HG02798 (cell line): ENCODE data around the gene ENTPD2.

Experiments
- ATAC-seq: cut with Tn5 transposase; IDR thresholded peaks from one replicate; pipeline ENCODE4 v1.9.1; 2021; ENCODE audit warnings: mild to moderate bottlenecking; ENCODE audit not compliant: unreplicated experiment, poor library complexity

ENTPD2 gene

DNA sequence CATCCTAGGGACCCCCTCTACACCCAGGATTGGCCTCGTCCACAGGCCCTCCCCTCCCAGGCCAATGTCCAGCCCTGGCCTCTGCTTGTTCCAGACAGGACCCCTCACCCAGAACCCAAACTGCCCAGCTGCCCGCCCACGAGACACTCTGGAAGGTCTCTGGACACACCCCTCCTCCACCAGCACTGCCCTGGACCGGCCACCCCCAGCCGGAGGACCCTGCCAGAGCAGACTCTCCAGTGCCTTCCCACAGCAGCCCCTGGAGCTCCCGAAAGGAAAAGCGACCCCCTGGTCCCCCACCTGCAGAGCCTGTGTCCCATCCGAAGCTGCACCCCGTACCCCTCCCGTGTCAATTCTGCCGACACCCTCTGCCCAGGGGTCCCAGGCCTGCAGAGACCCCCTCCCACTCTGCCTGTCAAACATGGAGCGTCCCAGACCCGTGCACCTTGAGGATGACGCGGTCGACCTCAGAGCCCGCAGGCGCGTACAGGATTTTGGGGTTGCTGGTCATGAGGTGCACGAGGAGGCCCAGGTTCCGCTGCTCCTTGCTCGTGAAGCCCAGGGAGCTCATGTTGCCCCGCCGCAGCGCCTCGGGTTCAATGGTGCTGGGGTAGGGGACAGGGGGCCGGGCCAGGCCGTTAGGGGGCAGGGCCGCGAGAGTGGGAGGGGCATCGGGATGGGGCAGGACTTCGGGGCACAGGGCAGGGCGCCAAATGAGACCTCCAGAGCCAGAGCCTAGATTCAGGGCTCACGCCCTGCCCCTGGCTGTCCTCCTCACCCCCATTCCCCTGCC, 33.8 kb downstream of the ENTPD2 start:
- ATAC-seq, result no peak

- ATAC-seq, result no peak
Observed at GRCh38 chr9:137018761-137019559, 34.9 kb downstream of the ENTPD2 start.

DNA sequence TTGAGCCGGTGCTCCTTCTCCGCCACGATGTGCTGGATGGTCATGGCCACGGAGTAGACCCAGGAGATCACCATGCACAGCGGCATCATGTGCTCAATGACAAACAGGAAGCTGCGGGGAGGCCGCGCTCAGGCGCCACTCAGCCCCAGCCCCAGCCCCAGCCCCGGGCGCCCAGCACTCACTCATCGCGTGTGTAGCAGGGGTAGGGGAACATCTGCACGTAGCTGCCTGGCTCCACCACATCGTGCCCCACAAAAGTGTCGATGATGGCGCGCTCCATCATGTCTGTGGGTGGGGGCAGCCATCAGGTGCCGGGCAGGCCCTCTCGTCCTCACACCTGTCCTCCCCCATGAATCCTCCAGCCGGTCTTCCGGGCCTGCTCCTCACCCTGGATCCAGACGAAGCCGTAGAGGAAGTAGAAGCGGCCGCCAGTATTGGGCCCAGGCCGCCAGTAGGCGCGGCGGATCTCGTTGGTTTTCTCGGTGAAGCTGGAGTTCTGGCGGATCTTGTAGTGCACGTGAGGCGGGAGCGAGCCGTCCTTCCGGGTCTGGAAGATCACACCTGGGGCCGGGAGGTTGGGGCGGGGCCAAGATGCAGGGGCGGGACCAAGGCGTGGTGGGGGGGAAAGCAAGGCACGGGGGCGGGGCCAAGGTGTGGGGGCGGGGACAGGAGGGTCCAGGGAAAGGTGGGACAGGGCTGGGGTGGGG, 35.9 kb downstream of the ENTPD2 start:
- ATAC-seq, result no peak

GRCh38 chr9:137017071-137017470, 36.8 kb downstream of the ENTPD2 start:
- ATAC-seq, result no peak

GRCh38 chr9:137016436-137016835, 37.4 kb downstream of the ENTPD2 start:
- no peak for ATAC-seq

- no peak for ATAC-seq
Observed at GRCh38 chr9:137015976-137016375, 37.9 kb downstream of the ENTPD2 start.

GRCh38 chr9:137015540-137015930, 38.3 kb downstream of the ENTPD2 start:
- ATAC-seq, result no peak

DNA sequence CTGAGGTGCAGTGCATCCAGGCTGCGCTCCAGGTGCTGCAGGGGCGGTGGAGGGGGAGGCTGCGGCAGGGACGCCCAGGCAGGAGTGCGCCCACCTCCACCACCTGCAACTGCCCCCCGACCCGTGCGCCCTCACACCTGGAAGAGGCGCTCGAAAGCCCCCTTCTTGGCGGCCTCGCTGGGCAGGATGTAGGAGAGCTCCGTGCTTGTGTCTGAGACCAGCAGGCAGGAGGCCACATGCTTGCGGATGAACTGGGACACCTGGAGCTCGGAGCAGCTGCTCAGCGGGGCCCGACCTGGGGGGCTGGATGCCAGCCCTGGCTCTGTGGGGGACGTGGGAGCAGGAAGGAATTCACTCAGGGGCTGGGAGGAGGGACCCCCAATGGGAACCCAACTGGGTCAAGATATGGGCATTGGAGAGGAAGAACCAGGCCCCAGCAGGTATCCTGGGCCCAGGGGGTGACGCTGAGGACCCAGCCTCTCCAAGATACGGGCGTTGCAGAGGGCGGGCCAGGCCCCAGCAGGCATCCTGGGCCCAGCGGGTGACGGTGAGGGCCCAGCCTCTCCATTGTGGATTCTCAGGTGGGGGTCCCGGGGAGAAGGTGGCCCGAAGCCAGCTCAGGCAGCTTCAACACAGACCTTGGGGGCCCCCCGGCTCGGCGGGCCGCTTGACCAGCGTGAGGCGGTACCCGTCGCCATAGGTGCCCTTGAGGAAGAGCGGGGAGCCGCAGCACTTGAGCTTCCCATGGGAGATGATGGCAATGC, 38.9 kb downstream of the ENTPD2 start:
- no peak for ATAC-seq

- ATAC-seq, result no peak
Observed at GRCh38 chr9:137014166-137014565, 39.7 kb downstream of the ENTPD2 start.

DNA sequence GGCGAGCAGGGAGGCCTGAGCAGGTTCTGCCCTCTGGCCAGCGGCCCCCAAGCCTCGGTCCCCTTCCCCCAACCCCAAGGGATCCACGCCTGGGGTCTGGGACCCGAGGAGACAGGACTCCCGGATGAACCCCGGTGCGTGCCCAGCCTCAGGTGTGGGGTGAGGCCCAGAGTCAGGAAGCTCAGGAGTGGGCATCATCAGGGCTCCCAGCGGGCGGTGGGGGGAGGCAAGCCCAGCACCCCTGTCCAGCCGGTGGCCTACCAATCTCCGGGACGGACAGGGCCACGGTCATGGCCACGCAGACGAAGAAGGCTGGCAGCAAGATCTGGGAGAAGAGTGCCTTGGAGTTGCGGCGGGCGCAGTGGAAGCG, 40.3 kb downstream of the ENTPD2 start:
- no peak for ATAC-seq

DNA sequence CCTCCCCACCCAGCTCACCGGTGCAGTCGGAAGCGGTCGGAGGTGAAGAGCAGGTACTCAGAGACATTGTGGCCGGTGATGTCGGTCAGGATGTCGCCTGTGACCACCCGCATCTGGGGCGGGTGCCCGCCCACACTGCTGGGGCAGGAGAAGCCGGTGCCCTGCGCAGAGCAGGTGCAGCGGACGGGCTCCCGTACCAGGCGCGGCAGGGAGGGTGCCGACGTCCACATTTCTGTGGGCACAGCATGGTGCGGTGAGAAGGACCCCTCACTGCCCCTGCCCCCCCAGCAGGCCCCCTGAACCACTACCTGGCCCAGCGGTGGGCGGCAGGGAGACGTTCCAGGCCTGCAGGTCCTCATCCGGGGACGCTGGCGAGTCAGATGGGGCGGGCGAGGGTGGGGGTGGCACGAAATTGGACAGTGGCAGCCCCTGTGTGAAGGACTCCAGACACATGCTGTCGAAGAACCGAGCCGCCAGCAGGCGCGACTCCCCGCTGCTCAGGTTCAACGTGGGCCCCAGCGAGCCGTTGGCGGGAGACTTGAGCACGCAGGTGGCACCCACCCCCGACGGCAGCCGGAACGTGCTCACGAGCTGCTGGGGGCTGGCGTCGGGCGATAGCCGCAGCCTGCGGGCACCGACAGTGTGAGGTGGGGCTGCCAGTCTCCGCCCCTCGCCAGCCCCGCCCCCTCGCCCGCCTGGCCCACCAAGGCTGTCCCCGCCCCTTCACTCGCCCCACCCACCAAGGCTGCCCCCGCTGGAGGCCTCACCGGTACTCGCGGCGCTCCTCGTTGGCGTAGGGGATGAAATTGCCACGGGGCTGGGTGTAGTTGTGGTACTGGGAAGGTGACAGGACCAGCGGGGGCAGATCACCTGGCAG, 40.9 kb downstream of the ENTPD2 start:
- ATAC-seq, result no peak

GRCh38 chr9:137011907-137012675, 41.8 kb downstream of the ENTPD2 start:
- ATAC-seq, result no peak

- no peak for ATAC-seq
Observed at GRCh38 chr9:137011156-137011555, 42.7 kb downstream of the ENTPD2 start.

- no peak for ATAC-seq
Observed at GRCh38 chr9:137009938-137010732, 43.7 kb downstream of the ENTPD2 start.

- ATAC-seq, result no peak
Observed at GRCh38 chr9:137009217-137009616, 44.6 kb downstream of the ENTPD2 start.

GRCh38 chr9:137008312-137008711, 45.5 kb downstream of the ENTPD2 start:
- ATAC-seq, result no peak

GRCh38 chr9:137007816-137008270, 46.0 kb downstream of the ENTPD2 start:
- ATAC-seq, result no peak
